Nephron (organoid): ENCODE data around the gene MSI2.
"Not testable (repeated sequence)": the region's sequence is repeated elsewhere in the genome, so short reads cannot be mapped to it uniquely, and the experiment has no call there.

Experiments used
- H3K27ac Mint-ChIP-seq, 3 experiments: 2 replicates each; pipeline ENCODE4 v1.8.0; 2020; ENCODE audit warnings: mixed read lengths in 3 of 3, mild to moderate bottlenecking in 2 of 3, moderate library complexity in 1 of 3
- H3K27me3 Mint-ChIP-seq: 2 replicates; pipeline ENCODE4 v1.8.0; 2021; ENCODE audit warnings: low read depth, mild to moderate bottlenecking, moderate library complexity, mixed read lengths
- H3K36me3 Mint-ChIP-seq: 2 replicates; pipeline ENCODE4 v1.8.0; 2020; ENCODE audit warnings: low read depth, mixed read lengths
- H3K4me1 Mint-ChIP-seq: 2 replicates; pipeline ENCODE4 v1.8.0; 2020; ENCODE audit warnings: mixed read lengths
- H3K4me3 Mint-ChIP-seq, 3 experiments: 2 replicates each; pipeline ENCODE4 v1.8.0; 2020; ENCODE audit warnings: mild to moderate bottlenecking in 3 of 3, mixed read lengths in 3 of 3, moderate library complexity in 2 of 3
- H3K9me3 Mint-ChIP-seq: 2 replicates; pipeline ENCODE4 v1.8.0; 2020; ENCODE audit warnings: mixed read lengths
- TF ChIP-seq, protein P1 (sequence below), 3 experiments: fragments of 200-600 bp; sonication (generic); IDR thresholded peaks; one replicate each; pipeline ENCODE4 v1.5.0; 2021; ENCODE audit warnings: antibody characterized with exemption in 3 of 3; ENCODE audit not compliant: unreplicated experiment in 3 of 3

Gene MSI2

DNA sequence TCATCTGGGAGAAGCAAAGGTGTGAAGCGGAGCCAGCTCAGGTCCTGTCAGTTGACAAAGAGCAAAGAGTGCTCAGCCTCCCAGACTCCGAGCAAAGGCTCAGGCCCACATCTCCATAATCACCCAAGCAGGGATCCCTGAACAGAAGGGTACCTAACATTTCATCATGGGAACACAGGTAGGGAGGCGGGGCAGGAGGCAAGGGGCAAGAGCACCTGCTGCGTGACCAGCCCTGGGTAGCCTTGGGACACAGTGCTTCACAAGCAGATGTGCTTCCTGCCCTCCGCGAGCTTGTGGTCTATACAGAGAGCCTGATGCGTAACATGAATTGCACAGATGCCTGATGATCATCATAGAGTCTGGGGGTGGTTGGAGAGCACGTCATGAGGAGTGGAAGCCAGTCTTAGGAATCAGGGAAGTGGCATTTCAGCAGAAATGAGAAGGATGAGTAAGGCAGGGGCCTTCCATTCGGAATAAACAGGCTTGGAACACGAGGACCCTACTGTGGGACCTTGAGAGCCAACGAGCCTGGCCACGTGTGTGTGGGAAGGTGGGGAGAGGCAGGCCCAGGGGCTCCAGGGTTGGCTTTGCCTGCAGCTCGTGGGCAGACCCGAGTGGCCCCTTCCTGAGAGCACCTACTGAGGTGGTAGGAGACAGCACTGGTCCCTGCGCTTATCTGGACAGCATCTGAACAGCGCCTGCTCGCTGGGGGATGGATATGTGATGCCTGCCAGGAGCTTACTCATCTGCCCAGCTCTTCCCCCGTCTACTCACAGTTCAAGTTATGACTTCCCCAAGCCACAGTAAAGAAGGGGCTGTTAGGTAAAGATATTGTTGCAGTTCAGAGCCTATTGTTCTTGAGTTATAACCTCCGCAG is 363.0 kb downstream of the MSI2 start:
- Mint-ChIP-seq H3K9me3 (peaks cover 3% of the 10 kb centered on the region), H3K27ac (no peak overlapping the region), H3K36me3 (peaks cover 46% of the 10 kb centered on the region), H3K4me3 (no peak overlapping the region), H3K4me1 (peaks cover 32% of the 10 kb centered on the region), H3K27me3 (no peaks in the 10 kb centered on the region)
- TF ChIP-seq, protein P1, sequence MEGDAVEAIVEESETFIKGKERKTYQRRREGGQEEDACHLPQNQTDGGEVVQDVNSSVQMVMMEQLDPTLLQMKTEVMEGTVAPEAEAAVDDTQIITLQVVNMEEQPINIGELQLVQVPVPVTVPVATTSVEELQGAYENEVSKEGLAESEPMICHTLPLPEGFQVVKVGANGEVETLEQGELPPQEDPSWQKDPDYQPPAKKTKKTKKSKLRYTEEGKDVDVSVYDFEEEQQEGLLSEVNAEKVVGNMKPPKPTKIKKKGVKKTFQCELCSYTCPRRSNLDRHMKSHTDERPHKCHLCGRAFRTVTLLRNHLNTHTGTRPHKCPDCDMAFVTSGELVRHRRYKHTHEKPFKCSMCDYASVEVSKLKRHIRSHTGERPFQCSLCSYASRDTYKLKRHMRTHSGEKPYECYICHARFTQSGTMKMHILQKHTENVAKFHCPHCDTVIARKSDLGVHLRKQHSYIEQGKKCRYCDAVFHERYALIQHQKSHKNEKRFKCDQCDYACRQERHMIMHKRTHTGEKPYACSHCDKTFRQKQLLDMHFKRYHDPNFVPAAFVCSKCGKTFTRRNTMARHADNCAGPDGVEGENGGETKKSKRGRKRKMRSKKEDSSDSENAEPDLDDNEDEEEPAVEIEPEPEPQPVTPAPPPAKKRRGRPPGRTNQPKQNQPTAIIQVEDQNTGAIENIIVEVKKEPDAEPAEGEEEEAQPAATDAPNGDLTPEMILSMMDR (IDR thresholded peaks at IDR 0.05; ENCODE audit: unreplicated experiment in 3 of 3) = no peak

DNA sequence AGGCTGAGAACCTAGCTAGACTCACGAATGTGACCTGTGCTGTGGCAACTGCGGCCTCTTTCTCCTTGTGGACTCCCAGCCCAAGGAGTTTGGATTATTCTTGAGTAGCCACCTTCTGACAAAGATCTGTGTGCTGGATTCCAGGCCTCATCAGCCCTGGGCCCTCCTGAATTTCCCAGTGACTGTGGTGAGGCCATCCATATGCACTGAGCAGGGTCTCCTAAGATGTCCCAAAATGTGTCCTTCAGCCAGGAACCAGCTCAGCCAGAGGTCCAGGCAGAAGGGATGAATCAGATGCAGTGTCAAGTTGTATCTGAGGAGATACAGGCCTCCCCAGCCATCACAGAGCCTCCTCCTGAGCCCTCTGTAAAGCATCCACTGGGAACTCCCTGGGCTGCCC is 364.3 kb downstream of the MSI2 start:
- Mint-ChIP-seq H3K4me3 (no peak overlapping the region), H3K27me3 (peaks cover 4% of the 10 kb centered on the region), H3K36me3 (peaks cover 37% of the 10 kb centered on the region), H3K27ac (no peak overlapping the region), H3K4me1 (peaks cover 39% of the 10 kb centered on the region), H3K9me3 (peaks cover 3% of the 10 kb centered on the region)
- TF ChIP-seq, protein P1 (IDR thresholded peaks at IDR 0.05; ENCODE audit: unreplicated experiment in 3 of 3) = no peak

DNA sequence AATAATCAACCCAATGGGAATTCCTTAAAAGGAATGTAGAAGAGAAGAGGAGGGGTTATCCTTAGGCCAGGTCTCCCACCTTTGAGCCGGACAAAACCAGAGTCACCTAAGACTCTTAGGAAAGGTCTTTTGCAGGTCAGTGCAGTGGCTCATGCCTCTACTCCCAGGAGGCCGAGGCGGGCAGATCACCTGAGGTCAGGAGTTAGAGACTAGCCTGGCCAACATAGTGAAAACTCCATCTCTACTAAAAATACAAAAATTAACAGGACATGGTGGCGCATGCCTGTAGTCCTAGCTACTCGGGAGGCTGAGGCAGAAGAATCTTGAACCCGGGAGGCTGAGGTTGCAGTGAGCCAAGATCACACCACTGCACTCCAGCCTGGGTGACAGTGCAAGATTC is 365.5 kb downstream of the MSI2 start:
- Mint-ChIP-seq H3K4me1 (peaks cover 32% of the 10 kb centered on the region), H3K36me3 (peaks cover 27% of the 10 kb centered on the region)
- H3K9me3 Mint-ChIP-seq, H3K27ac Mint-ChIP-seq, H3K27me3 Mint-ChIP-seq, H3K4me3 Mint-ChIP-seq: not testable (repeated sequence)

DNA sequence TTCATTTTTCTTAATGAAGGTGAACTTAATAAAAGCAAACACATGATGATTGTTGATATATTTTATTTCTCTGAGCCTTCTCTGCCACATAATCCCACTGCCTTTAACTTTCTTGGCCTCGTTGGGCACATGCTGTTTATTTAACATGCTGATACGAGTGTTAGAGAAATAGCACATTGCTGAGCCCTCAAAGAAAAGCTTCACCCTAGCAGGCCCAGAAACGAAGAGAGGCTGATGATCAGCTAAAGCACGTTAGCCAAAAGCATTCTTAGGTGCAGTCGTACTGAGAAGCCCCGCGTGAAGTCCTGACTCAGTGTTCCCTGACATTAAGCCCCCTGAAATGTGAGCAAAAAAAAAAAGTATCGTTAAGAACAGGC is 366.0 kb downstream of the MSI2 start:
- H3K36me3 Mint-ChIP-seq = peaks cover 27% of the 10 kb centered on the region
- H3K4me1 Mint-ChIP-seq = peaks cover 37% of the 10 kb centered on the region
- H3K9me3 Mint-ChIP-seq = no peaks in the 10 kb centered on the region
- TF ChIP-seq, protein P1 (IDR thresholded peaks at IDR 0.05; ENCODE audit: unreplicated experiment in 3 of 3) = no peak
- peaks cover 4% of the 10 kb centered on the region for H3K27me3 Mint-ChIP-seq
- H3K4me3 Mint-ChIP-seq = no peak overlapping the region
- H3K27ac Mint-ChIP-seq = peak overlapping the region; percentile 69 to 79 (median 74)

DNA sequence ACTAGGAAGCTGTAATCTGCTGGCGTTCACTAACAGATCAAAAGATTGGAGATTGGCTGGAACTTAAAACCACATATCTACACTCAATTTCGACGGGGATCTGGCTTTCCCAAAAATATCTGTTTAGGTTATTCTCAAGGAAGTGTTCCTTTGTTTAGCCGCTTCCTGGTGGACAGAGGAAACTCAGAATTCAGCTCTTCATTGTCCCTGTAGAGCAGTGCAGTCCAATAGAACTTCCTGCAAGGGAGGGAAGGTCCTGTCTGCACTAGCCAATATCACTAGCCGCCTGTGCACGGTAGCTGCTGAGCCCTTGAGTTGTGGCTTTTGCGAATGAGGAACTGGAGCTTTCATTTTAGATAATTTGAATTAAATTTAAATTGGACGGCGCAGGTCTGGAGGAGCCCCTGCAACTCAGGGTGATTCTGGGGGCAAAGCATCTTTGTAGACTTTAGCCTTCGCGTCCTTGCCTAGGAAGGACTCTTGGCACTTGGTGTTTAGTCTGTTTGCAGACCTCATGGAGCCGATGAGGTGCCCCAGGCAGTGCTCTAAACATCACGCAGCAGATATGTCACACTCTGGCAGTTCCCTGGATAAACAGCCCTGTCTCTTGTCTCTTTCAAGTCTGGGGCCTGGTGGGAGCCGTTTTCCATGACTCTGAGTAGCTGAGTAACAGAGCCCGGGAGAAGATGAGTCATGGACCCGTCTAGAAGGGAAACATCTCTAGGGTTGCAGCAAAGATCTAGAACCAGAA is 366.5 kb downstream of the MSI2 start:
- TF ChIP-seq, protein P1 (IDR thresholded peaks at IDR 0.05; ENCODE audit: unreplicated experiment in 3 of 3) = no peak
- peak overlapping the region; percentile 69 to 79 (median 74) for H3K27ac Mint-ChIP-seq
- no peaks in the 10 kb centered on the region for H3K9me3 Mint-ChIP-seq
- peaks cover 4% of the 10 kb centered on the region for H3K27me3 Mint-ChIP-seq
- H3K4me3 Mint-ChIP-seq = no peak overlapping the region
- H3K4me1 Mint-ChIP-seq = peaks cover 37% of the 10 kb centered on the region
- H3K36me3 Mint-ChIP-seq = peaks cover 26% of the 10 kb centered on the region

DNA sequence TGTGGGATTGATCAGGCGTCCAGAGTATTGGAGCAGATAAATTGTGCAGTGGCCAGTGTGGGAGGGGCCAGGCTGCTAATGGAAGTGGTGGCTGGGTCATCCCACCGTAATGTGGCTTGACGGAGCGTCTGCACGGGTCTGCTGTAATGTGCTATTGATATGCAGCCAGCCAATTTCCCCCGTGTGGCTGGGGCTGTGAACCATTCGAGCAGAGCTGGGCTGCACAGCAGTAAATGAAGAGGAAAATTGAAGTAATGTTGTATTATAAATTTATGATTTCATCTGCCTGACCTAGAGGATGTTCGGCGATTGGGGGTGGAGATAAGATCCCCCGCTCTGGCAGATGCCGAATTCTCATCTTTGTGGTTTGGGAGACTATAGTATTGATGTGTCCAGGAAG is 367.3 kb downstream of the MSI2 start:
- Mint-ChIP-seq H3K9me3 (no peaks in the 10 kb centered on the region), H3K4me3 (no peak overlapping the region), H3K36me3 (peaks cover 30% of the 10 kb centered on the region), H3K27ac (peak overlapping the region; percentile 69 to 79 (median 74)), H3K27me3 (peaks cover 4% of the 10 kb centered on the region), H3K4me1 (peaks cover 37% of the 10 kb centered on the region)
- TF ChIP-seq, protein P1 (IDR thresholded peaks at IDR 0.05; ENCODE audit: unreplicated experiment in 3 of 3) = no peak
